Measurements from ENCODE around the gene RPS3A.
"Not testable (repeated sequence)": the region's sequence is repeated elsewhere in the genome, so short reads cannot be mapped to it uniquely, and the experiment has no call there.

Gene RPS3A

GRCh38 chr4:151099229-151099975 lies at the start of gene RPS3A:
TSS of gene RPS3A (plus strand) at chr4:151099628. CDS start at chr4:151099653, 25 bp downstream.
- peak; percentile 96 to 97 for DNase-seq (ENCODE audit: low read depth in 1 of 2, low spot score in 1 of 2)

- no peak for DNase-seq (ENCODE audit: low read depth in 1 of 2, low spot score in 1 of 2)
These were observed 46.6 kb upstream of the RPS3A start for GRCh38 chr4:151052785-151053184.

- DNase-seq (ENCODE audit: low read depth in 1 of 2, low spot score in 1 of 2): no peak
These were observed 43.9 kb upstream of the RPS3A start for GRCh38 chr4:151055539-151055938.

- not testable (repeated sequence) for DNase-seq (ENCODE audit: low read depth in 1 of 2, low spot score in 1 of 2)
These were observed 36.3 kb upstream of the RPS3A start for GRCh38 chr4:151063143-151063542.

- DNase-seq (ENCODE audit: low read depth in 1 of 2, low spot score in 1 of 2): no peak
These were observed 32.0 kb upstream of the RPS3A start for GRCh38 chr4:151067316-151067970.

- no peak for DNase-seq (ENCODE audit: low read depth in 1 of 2, low spot score in 1 of 2)
These were observed 25.0 kb upstream of the RPS3A start for GRCh38 chr4:151074416-151074916.

GRCh38 chr4:151077978-151078377 lies 21.4 kb upstream of the RPS3A start:
- DNase-seq (ENCODE audit: low read depth in 1 of 2, low spot score in 1 of 2): not testable (repeated sequence)

- no peak for DNase-seq (ENCODE audit: low read depth in 1 of 2, low spot score in 1 of 2)
These were observed 12.0 kb upstream of the RPS3A start for GRCh38 chr4:151087467-151087866.

GRCh38 chr4:151091047-151091446 lies 8.4 kb upstream of the RPS3A start:
- DNase-seq (ENCODE audit: low read depth in 1 of 2, low spot score in 1 of 2): no peak

GRCh38 chr4:151092488-151092887 lies 6.9 kb upstream of the RPS3A start:
- DNase-seq (ENCODE audit: low read depth in 1 of 2, low spot score in 1 of 2): no peak

GRCh38 chr4:151093203-151093602 lies 6.2 kb upstream of the RPS3A start:
- DNase-seq (ENCODE audit: low read depth in 1 of 2, low spot score in 1 of 2): no peak

- no peak for DNase-seq (ENCODE audit: low read depth in 1 of 2, low spot score in 1 of 2)
These were observed 5.1 kb upstream of the RPS3A start for GRCh38 chr4:151094290-151094751.

GRCh38 chr4:151095142-151095541 lies 4.3 kb upstream of the RPS3A start:
- no peak for DNase-seq (ENCODE audit: low read depth in 1 of 2, low spot score in 1 of 2)

GRCh38 chr4:151097759-151098158 lies 1.7 kb upstream of the RPS3A start:
- no peak for DNase-seq (ENCODE audit: low read depth in 1 of 2, low spot score in 1 of 2)

- DNase-seq (ENCODE audit: low read depth in 1 of 2, low spot score in 1 of 2): no peak
These were observed 524 bp upstream of the RPS3A start for GRCh38 chr4:151098979-151099228.

- DNase-seq (ENCODE audit: low read depth in 1 of 2, low spot score in 1 of 2): no peak
These were observed 569 bp downstream of the RPS3A start for GRCh38 chr4:151099976-151100417.

GRCh38 chr4:151100531-151100930 lies 1.1 kb downstream of the RPS3A start:
- DNase-seq (ENCODE audit: low read depth in 1 of 2, low spot score in 1 of 2): no peak

GRCh38 chr4:151103758-151104157 lies 4.3 kb downstream of the RPS3A start:
- no peak for DNase-seq (ENCODE audit: low read depth in 1 of 2, low spot score in 1 of 2)

GRCh38 chr4:151104621-151105020 lies 5.2 kb downstream of the RPS3A start:
- no peak for DNase-seq (ENCODE audit: low read depth in 1 of 2, low spot score in 1 of 2)

- no peak for DNase-seq (ENCODE audit: low read depth in 1 of 2, low spot score in 1 of 2)
These were observed 6.1 kb downstream of the RPS3A start for GRCh38 chr4:151105454-151106032.

GRCh38 chr4:151107063-151107462 lies 7.6 kb downstream of the RPS3A start:
- no peak for DNase-seq (ENCODE audit: low read depth in 1 of 2, low spot score in 1 of 2)

GRCh38 chr4:151110236-151110635 lies 10.8 kb downstream of the RPS3A start:
- DNase-seq (ENCODE audit: low read depth in 1 of 2, low spot score in 1 of 2): no peak

Data from activated T-helper 1 cell treated with anti-CD3 and anti-CD28 coated beads, Interleukin-2, amount 50 U/mL, for 16 hours (primary cell).